CD4-positive, alpha-beta T cell treated with Interleukin-17A for 1 hour (primary cell): ENCODE results near the gene PTPN21.
A peak's percentile ranks its signal among the peaks of the same experiment; 100 is the strongest.
"Not testable (repeated sequence)": the region's sequence is repeated elsewhere in the genome, so short reads cannot be mapped to it uniquely, and the experiment has no call there.

Experiments
- DNase-seq: peaks from one replicate; pipeline ENCODE4 v3.0.0-alpha.2; 2020

Gene PTPN21

GRCh38 chr14:88551094-88551870 is 3.5 kb downstream of the PTPN21 start:
- DNase-seq, result peak; percentile 51

GRCh38 chr14:88550078-88550477 is 4.7 kb downstream of the PTPN21 start:
- no peak for DNase-seq

DNA sequence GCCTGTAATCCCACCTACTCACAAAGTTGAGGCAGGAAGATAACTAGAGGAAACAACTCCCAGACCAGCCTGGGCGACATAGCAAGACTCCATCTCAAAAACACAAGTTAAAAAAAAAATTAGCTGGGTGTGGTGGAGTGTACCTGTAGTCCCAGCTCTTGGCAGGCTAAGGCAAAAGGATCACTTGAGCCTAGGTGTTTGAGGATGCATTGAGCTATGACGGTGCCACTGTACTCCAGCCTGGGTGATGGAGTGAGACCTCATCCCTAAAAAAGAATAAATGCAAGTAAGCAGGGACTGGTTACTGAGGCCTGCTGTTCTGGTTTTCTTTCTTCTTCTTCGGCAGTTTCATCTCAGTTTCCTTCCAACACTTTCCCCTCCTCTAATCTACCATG is 7.4 kb downstream of the PTPN21 start:
- DNase-seq, result no peak

DNA sequence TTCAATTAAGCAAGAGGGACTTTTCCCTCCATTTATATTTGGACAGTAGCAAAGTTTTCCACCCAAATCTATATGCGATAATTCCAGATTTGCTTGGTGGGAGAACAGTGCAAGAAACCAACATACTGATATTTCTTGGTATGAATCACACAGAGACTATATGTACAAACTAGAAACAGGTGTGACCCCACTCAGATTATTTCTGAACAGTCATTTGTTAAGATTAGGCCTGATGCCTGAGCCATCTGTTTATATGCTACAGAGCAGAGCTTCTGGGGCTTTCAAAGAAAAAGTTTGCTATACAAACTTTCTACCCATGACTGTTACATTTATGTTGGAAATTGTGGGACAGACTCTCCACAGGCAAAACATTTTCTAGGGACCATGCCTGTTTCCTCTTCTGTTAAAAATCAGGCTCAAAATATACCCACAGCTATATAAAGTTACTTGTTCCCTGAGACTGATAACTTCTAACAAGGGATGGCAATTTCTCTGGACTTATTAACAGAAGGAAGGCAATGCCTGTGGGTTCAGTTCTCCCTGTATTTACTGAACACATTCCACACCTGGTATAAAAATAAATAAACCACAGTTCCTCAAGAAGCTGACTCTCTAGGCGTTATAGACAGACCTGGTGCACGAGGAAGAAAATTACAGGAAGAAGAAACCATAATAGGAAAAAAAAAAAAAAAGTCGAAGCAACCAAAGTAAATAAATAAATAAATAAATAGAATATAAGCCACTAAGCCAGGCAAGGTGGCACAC is 8.0 kb downstream of the PTPN21 start:
- DNase-seq, result no peak

GRCh38 chr14:88545256-88545655 is 9.6 kb downstream of the PTPN21 start:
- no peak for DNase-seq

GRCh38 chr14:88542857-88543795 is 11.7 kb downstream of the PTPN21 start:
- DNase-seq, result no peak

GRCh38 chr14:88541324-88541723 is 13.5 kb downstream of the PTPN21 start:
- no peak for DNase-seq

DNA sequence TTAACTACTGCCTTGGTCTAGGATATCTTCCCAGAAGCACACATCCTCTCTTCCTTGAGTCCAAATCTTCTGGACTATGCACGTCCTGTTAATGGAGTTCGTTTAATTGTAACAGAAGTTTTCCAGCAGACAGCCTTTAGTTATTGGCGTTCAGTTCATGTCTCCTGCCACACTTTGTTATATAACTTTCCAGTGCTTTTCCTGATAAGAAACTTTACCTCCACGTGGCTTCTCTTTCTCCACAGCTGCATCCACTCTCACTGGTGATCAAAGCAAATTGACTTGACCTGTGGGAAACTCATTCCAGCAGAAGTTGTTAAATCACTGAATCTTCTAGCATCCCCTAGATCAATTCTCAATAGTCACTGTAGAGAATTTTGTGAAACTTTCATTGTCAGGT is 19.0 kb downstream of the PTPN21 start:
- DNase-seq, result no peak

DNA sequence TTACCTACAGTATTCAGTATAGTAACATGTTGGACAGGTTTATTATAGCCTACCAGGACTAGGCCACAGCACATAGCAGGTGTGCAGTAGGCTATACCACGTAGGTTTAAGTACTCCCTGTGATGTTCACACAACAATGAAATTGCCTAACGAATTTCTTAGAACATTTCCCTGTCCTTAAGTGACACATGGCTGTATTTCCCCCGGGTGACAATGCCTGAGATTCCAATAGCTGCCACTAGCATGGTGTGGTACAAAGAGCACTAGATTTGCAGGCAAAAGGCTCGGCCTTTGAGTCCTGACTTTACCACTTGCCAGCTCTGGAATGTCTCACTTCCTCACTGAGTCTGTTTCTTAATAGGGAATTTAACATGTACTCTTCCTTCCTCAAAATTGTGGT is 19.7 kb downstream of the PTPN21 start:
- no peak for DNase-seq

DNA sequence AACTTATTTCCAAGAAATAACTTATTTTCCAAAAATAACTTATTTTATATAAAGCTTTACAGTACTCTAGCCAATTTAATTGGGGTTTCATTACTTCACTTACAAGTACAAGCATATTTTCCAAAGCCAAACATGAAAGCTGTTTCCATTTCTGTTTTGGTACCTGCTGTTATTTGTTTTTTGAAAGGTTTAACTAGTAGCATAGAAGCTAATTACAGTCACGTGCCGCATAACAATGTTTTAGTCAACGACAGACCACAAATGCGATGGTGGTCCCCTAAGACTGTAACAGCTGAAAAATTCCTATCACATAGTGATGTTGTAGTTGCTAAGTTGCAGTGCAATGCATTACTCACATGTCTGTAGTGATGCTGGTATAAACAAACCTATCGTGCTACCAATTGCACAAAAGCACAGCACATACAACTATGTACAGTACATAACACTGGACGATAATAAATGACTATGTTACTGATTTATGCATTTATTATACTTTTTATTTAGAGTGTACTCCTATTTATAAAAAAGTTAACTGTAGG is 21.7 kb downstream of the PTPN21 start:
- no peak for DNase-seq

DNA sequence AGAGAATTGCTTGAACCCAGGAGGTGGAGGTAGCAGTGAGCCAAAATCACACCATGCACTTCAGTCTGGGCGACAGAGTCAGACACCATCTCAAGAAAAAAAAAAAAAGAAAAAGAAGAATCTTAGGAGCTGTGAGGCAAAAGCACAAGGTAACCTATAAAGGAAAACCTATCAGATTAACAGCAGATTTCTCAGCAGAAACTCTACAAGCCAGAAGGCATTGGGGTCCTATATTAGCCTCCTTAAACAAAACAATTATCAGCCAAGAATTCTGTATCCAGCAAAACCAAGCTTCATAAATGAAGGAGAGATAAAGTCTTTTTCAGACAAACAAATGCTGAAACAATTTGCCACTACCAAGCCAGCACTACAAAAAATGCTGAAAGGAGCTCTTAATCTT is 24.9 kb downstream of the PTPN21 start:
- DNase-seq, result not testable (repeated sequence)

DNA sequence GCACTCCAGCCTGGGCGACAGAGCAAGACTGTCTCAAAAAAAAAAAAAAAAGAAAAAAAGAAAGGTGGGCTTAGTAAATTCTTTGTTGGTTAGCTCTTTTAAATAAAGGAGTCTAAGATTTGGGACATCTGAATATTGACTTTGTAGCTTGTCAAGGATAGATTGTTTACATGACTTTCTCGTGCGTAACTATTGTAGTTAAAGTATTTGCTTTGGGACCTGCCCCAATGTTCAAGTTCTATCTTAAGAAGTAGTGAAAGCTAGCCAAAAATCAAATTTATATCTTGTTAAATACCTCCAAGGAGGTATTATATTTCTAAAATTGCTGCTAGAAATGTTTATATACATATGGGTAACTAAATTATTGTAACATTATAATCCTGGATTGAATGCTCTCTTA is 32.4 kb downstream of the PTPN21 start:
- DNase-seq, result no peak

DNA sequence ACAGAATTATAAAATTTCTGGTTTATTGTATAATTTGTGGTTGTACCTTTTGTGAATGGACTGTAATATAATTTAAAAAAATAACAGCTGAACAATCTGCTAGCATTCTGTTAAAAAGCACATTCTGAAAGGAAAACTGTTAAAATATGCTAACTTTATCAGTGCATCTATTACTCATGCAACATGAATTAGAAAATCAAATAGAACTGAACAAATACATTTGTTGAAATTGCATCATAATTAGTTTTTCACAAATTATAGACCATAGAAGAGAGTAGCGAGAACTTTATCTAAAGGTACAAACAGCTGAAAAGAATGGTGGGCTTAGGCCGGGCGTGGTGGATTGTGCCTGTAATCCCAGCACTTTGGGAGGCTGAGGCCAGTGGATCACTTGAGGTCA is 33.0 kb downstream of the PTPN21 start:
- DNase-seq, result no peak

- no peak for DNase-seq
These were observed 34.9 kb downstream of the PTPN21 start for GRCh38 chr14:88519907-88520306.

- no peak for DNase-seq
These were observed 36.0 kb downstream of the PTPN21 start for GRCh38 chr14:88518592-88519512.

- DNase-seq, result no peak
These were observed 37.9 kb downstream of the PTPN21 start for GRCh38 chr14:88516861-88517357.

GRCh38 chr14:88515499-88516221 is 39.1 kb downstream of the PTPN21 start:
- no peak for DNase-seq

DNA sequence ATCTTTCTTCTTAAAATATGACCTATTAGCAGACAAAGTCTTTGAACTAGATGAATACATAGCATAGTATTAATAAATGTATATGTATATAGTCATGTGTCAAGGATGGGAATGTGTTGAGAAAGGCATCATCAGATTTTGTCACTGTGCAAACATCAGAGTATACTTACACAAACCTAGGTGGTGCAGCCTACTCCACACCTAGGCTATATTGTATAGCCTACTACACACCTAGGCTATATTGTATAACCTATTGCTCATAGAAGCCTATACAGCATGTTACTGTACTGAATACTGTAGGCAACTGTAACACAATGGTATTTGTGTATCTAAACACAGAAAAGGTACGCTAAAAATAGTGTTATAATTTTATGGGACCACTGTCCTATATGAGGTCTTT is 47.6 kb downstream of the PTPN21 start:
- DNase-seq, result no peak

DNA sequence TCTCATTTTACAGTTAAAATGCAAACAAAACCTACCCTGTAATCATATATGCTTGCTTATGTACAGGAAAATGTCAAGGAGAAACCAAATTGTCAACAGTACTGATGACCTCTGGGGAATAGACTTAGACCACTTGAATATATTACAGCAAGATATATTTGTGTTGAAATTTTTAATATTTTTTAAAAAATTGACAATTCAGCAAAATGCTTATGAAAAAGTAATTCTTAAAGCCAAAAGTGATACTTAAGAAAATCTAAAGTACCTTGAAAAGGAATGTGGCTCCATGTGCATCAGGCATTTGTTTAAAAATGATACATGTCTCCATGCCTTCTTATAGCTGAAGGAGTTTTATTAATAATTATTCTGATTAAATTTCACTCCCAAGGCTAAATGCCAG is 49.2 kb downstream of the PTPN21 start:
- no peak for DNase-seq

GRCh38 chr14:88504602-88505001 is 50.2 kb downstream of the PTPN21 start:
- no peak for DNase-seq
